Measurements from ENCODE around the gene FCAR. TPM values are rescaled to one million over a fixed set of nuclear protein-coding genes. Genes with fewer than 3 reads are reported as not detected.
"Not testable (repeated sequence)": the region's sequence is repeated elsewhere in the genome, so short reads cannot be mapped to it uniquely, and the experiment has no call there.

FCAR gene
- total RNA-seq, 1 experiment from 2014 or later: 0.95 TPM

- DNase-seq: no peak
- H3K9me3 ChIP-seq: no peaks in the 10 kb centered on the region
Measured at GRCh38 chr19:54916822-54917221, 42.8 kb downstream of the FCAR start.

GRCh38 chr19:54918499-54918898 is 44.5 kb downstream of the FCAR start:
- Histone ChIP-seq H3K4me3 (no peak overlapping the region), H3K36me3 (no peaks in the 10 kb centered on the region), H3K9me3 (no peaks in the 10 kb centered on the region), H3K27me3 (no peaks in the 10 kb centered on the region)
- no peak for DNase-seq

More at GRCh38 chr19:54916822-54917221, 42.8 kb downstream of the FCAR start:
- H3K4me3 ChIP-seq: no peak overlapping the region
- no peaks in the 10 kb centered on the region for H3K27me3 ChIP-seq
- H3K36me3 ChIP-seq: no peaks in the 10 kb centered on the region

GRCh38 chr19:54919646-54920563 is 45.9 kb downstream of the FCAR start:
- DNase-seq: peak; percentile 26
- not testable (repeated sequence) for H3K9me3 ChIP-seq, H3K27me3 ChIP-seq, H3K4me3 ChIP-seq, H3K36me3 ChIP-seq

- DNase-seq: no peak
- Histone ChIP-seq H3K9me3 (peaks cover 5% of the 10 kb centered on the region; the same call in 1 of the 2 replicates), H3K36me3 (no peaks in the 10 kb centered on the region), H3K4me3 (no peak overlapping the region), H3K27me3 (no peaks in the 10 kb centered on the region)
Measured at GRCh38 chr19:54921082-54921481, 47.0 kb downstream of the FCAR start.

- Histone ChIP-seq H3K36me3 (no peaks in the 10 kb centered on the region), H3K27me3 (no peaks in the 10 kb centered on the region), H3K4me3 (no peak overlapping the region), H3K9me3 (peaks cover 14% of the 10 kb centered on the region)
- no peak for DNase-seq
Measured at GRCh38 chr19:54923276-54923675, 49.2 kb downstream of the FCAR start.

GRCh38 chr19:54928299-54928698 is 54.3 kb downstream of the FCAR start:
- DNase-seq: no peak
- Histone ChIP-seq H3K36me3 (no peaks in the 10 kb centered on the region), H3K27me3 (no peaks in the 10 kb centered on the region), H3K4me3 (no peak overlapping the region), H3K9me3 (peaks cover 27% of the 10 kb centered on the region)

- no peak overlapping the region for H3K4me3 ChIP-seq
- no peaks in the 10 kb centered on the region for H3K9me3 ChIP-seq
- no peaks in the 10 kb centered on the region for H3K36me3 ChIP-seq
- no peak for DNase-seq
- peaks cover 2% of the 10 kb centered on the region for H3K27me3 ChIP-seq
Measured at GRCh38 chr19:54937926-54938325, 63.9 kb downstream of the FCAR start.

GRCh38 chr19:54938906-54939305 is 64.9 kb downstream of the FCAR start:
- Histone ChIP-seq H3K4me3 (no peak overlapping the region), H3K27me3 (peaks cover 2% of the 10 kb centered on the region), H3K9me3 (no peaks in the 10 kb centered on the region), H3K36me3 (no peaks in the 10 kb centered on the region)
- no peak for DNase-seq

- H3K27me3 ChIP-seq, H3K36me3 ChIP-seq, H3K9me3 ChIP-seq: not testable (repeated sequence)
Measured at GRCh38 chr19:54939538-54939937, 65.5 kb downstream of the FCAR start.

More at GRCh38 chr19:54939538-54939937, 65.5 kb downstream of the FCAR start:
- not testable (repeated sequence) for DNase-seq, H3K4me3 ChIP-seq

Other genes starting within 250 kb of the FCAR start
- gene LILRB1, start 243.8 kb upstream of the FCAR start, total RNA-seq (2014; rRNA removed; shearing (Covaris generic); ENCODE audit: low replicate concordance): not detected in 2 replicates
- not detected in 2 replicates for gene LILRB4, start 211.2 kb upstream of the FCAR start, total RNA-seq (2014; rRNA removed; shearing (Covaris generic); ENCODE audit: low replicate concordance)
- not detected in 2 replicates for gene KIR3DL3, start 149.8 kb upstream of the FCAR start, total RNA-seq (2014; rRNA removed; shearing (Covaris generic); ENCODE audit: low replicate concordance)
- gene KIR2DL3, start 135.7 kb upstream of the FCAR start, total RNA-seq (2014; rRNA removed; shearing (Covaris generic); ENCODE audit: low replicate concordance): not detected in 2 replicates
- not detected in 2 replicates for gene KIR2DL1, start 104.4 kb upstream of the FCAR start, total RNA-seq (2014; rRNA removed; shearing (Covaris generic); ENCODE audit: low replicate concordance)
- not detected in 2 replicates for gene KIR2DL4, start 70.6 kb upstream of the FCAR start, total RNA-seq (2014; rRNA removed; shearing (Covaris generic); ENCODE audit: low replicate concordance)
- gene KIR3DL1, start 57.8 kb upstream of the FCAR start, total RNA-seq (2014; rRNA removed; shearing (Covaris generic); ENCODE audit: low replicate concordance): not detected in 2 replicates
- gene KIR2DS4, start 41.6 kb upstream of the FCAR start, total RNA-seq (2014; rRNA removed; shearing (Covaris generic); ENCODE audit: low replicate concordance): not detected in 2 replicates
- gene KIR3DL2, start 23.8 kb upstream of the FCAR start, total RNA-seq (2014; rRNA removed; shearing (Covaris generic); ENCODE audit: low replicate concordance): not detected in 2 replicates
- not detected in 2 replicates for gene NCR1, start 31.9 kb downstream of the FCAR start, total RNA-seq (2014; rRNA removed; shearing (Covaris generic); ENCODE audit: low replicate concordance)
- gene NLRP7, start 73.3 kb downstream of the FCAR start, total RNA-seq (2014; rRNA removed; shearing (Covaris generic); ENCODE audit: low replicate concordance): not detected in 2 replicates
- not detected in 2 replicates for gene NLRP2, start 92.1 kb downstream of the FCAR start, total RNA-seq (2014; rRNA removed; shearing (Covaris generic); ENCODE audit: low replicate concordance)
- not detected in 2 replicates for gene GP6, start 164.0 kb downstream of the FCAR start, total RNA-seq (2014; rRNA removed; shearing (Covaris generic); ENCODE audit: low replicate concordance)
- 17.9 and 23.8 TPM in 2 replicates for gene RDH13, start 188.9 kb downstream of the FCAR start, total RNA-seq (2014; rRNA removed; shearing (Covaris generic); ENCODE audit: low replicate concordance)
- gene EPS8L1, start 201.6 kb downstream of the FCAR start, total RNA-seq (2014; rRNA removed; shearing (Covaris generic); ENCODE audit: low replicate concordance): 1.1 TPM in 1 of 2 replicates, not detected in the other
- gene PPP1R12C, start 243.4 kb downstream of the FCAR start, total RNA-seq (2014; rRNA removed; shearing (Covaris generic); ENCODE audit: low replicate concordance): 76.0 and 81.1 TPM in 2 replicates